Measurements from ENCODE around the gene FADS2. TPM values are rescaled to one million over a fixed set of nuclear protein-coding genes. Genes with fewer than 3 reads are reported as not detected.

Gene FADS2
- total RNA-seq, 2 experiments from 2014 or later: 0.95 to 2.8 TPM

- intact Hi-C loops (cut with micrococcal nuclease; ENCODE audit: unreplicated experiment): no loop called here
- H3K4me1 ChIP-seq (ENCODE audit: insufficient read depth, low read length, poor library complexity, severe bottlenecking): no peaks in the 10 kb centered on the region
- ChIA-PET POLR2A (interaction anchor here (0.9 kb wide), 1 partner anchor 10 kb away, joined by 3 read pairs; no protein-coding TSS in a partner anchor), CTCF (ENCODE audit: unreplicated experiment) (no interaction called here)
- H3K27ac ChIP-seq (ENCODE audit: low read depth, low read length, poor library complexity, severe bottlenecking): no peak overlapping the region
- no peaks in the 10 kb centered on the region for H4K20me1 ChIP-seq (ENCODE audit: insufficient read depth, low read length)
- H3K36me3 ChIP-seq (ENCODE audit: insufficient read depth, low read length): peaks cover 29% of the 10 kb centered on the region
- H3K9me2 ChIP-seq (ENCODE audit: insufficient read depth, low read length): no peaks in the 10 kb centered on the region
- H2AFZ ChIP-seq (ENCODE audit: low read length): no peak overlapping the region
- H3K9me3 ChIP-seq (ENCODE audit: low read length): no peaks in the 10 kb centered on the region
- no peaks in the 10 kb centered on the region for H3K79me2 ChIP-seq (ENCODE audit: insufficient read depth, low read depth, low read length)
- no peak for DNase-seq (ENCODE audit: low spot score)
- H3K4me3 ChIP-seq (ENCODE audit: low read depth, low read length, poor library complexity, severe bottlenecking): no peak overlapping the region
- no peak overlapping the region for H3K4me2 ChIP-seq (ENCODE audit: low read length)
- TF ChIP-seq CTCF (conservative IDR thresholded peaks at IDR 0.05; ENCODE audit: low read length): no peak
- no peak for TF ChIP-seq EZH2phosphoT487 (IDR thresholded peaks at IDR 0.05; ENCODE audit: borderline replicate concordance, low read depth, low read length)
- BruUV-seq (replicated peaks): no TSS peak
Observed at GRCh38 chr11:61782841-61783240, 45.3 kb upstream of the FADS2 start.

GRCh38 chr11:61783717-61784505 is 44.2 kb upstream of the FADS2 start:
- Histone ChIP-seq H3K27ac (ENCODE audit: low read depth, low read length, poor library complexity, severe bottlenecking) (no peak overlapping the region), H4K20me1 (ENCODE audit: insufficient read depth, low read length) (no peaks in the 10 kb centered on the region), H3K4me2 (ENCODE audit: low read length) (no peak overlapping the region), H3K4me1 (ENCODE audit: insufficient read depth, low read length, poor library complexity, severe bottlenecking) (no peaks in the 10 kb centered on the region), H3K9me3 (ENCODE audit: low read length) (no peaks in the 10 kb centered on the region), H2AFZ (ENCODE audit: low read length) (no peak overlapping the region), H3K9me2 (ENCODE audit: insufficient read depth, low read length) (no peaks in the 10 kb centered on the region), H3K4me3 (ENCODE audit: low read depth, low read length, poor library complexity, severe bottlenecking) (no peak overlapping the region), H3K79me2 (ENCODE audit: insufficient read depth, low read depth, low read length) (no peaks in the 10 kb centered on the region), H3K36me3 (ENCODE audit: insufficient read depth, low read length) (peaks cover 40% of the 10 kb centered on the region)
- no peak for DNase-seq (ENCODE audit: low spot score)
- no TSS peak for BruUV-seq (replicated peaks)
- no peak for TF ChIP-seq CTCF (conservative IDR thresholded peaks at IDR 0.05; ENCODE audit: low read length)
- TF ChIP-seq EZH2phosphoT487 (IDR thresholded peaks at IDR 0.05; ENCODE audit: borderline replicate concordance, low read depth, low read length): no peak
- ChIA-PET CTCF (ENCODE audit: unreplicated experiment) (interaction anchor here (1.0 kb wide), 1 partner anchor 9 kb away, joined by 3 read pairs; the partner anchor contains the start of genes FEN1 and TMEM258), POLR2A (interaction anchor here (0.5 kb wide), 1 partner anchor 325 kb away, joined by 3 read pairs; no protein-coding TSS in a partner anchor)
- intact Hi-C loops (cut with micrococcal nuclease; ENCODE audit: unreplicated experiment): no loop called here

GRCh38 chr11:61784506-61784805 is 43.6 kb upstream of the FADS2 start:
- no TSS peak for BruUV-seq (replicated peaks)
- no peaks in the 10 kb centered on the region for H3K4me1 ChIP-seq (ENCODE audit: insufficient read depth, low read length, poor library complexity, severe bottlenecking)
- no peaks in the 10 kb centered on the region for H3K9me2 ChIP-seq (ENCODE audit: insufficient read depth, low read length)
- H3K36me3 ChIP-seq (ENCODE audit: insufficient read depth, low read length): peaks cover 45% of the 10 kb centered on the region
- no peak overlapping the region for H3K4me3 ChIP-seq (ENCODE audit: low read depth, low read length, poor library complexity, severe bottlenecking)
- intact Hi-C loops (cut with micrococcal nuclease; ENCODE audit: unreplicated experiment): no loop called here
- H3K9me3 ChIP-seq (ENCODE audit: low read length): no peaks in the 10 kb centered on the region
- H4K20me1 ChIP-seq (ENCODE audit: insufficient read depth, low read length): no peaks in the 10 kb centered on the region
- no peak overlapping the region for H2AFZ ChIP-seq (ENCODE audit: low read length)
- no peaks in the 10 kb centered on the region for H3K79me2 ChIP-seq (ENCODE audit: insufficient read depth, low read depth, low read length)
- POLR2A ChIA-PET: no interaction called here
- no peak for TF ChIP-seq EZH2phosphoT487 (IDR thresholded peaks at IDR 0.05; ENCODE audit: borderline replicate concordance, low read depth, low read length)
- TF ChIP-seq CTCF (conservative IDR thresholded peaks at IDR 0.05; ENCODE audit: low read length): no peak
- H3K27ac ChIP-seq (ENCODE audit: low read depth, low read length, poor library complexity, severe bottlenecking): no peak overlapping the region
- H3K4me2 ChIP-seq (ENCODE audit: low read length): no peak overlapping the region
- CTCF ChIA-PET (ENCODE audit: unreplicated experiment): interaction anchor here (1.0 kb wide), 1 partner anchor 8 kb away, joined by 3 read pairs; the partner anchor contains the start of genes FEN1 and TMEM258
- DNase-seq (ENCODE audit: low spot score): no peak

Measured in OCI-LY7 (cell line).